Smooth muscle cell of the pulmonary artery (primary cell): ENCODE results near the gene OCRL. TPM values are rescaled to one million over a fixed set of nuclear protein-coding genes. Genes with fewer than 3 reads are reported as not detected.

Source experiments
- total RNA-seq: library from RNA; depleted of rRNA; stranded (reverse); fragments of >200 nt; gene quantifications from 2 replicates; pipeline ENCODE4 v1.2.3, GENCODE V29; 2014

OCRL gene
- 25.7 and 29.0 TPM in 2 replicates for total RNA-seq

GRCh38 chrX:129540068-129540653 lies at the start of gene OCRL:
OCRL (plus strand) TSS chrX:129540259; CDS start chrX:129540440, 181 bp downstream.

DNA sequence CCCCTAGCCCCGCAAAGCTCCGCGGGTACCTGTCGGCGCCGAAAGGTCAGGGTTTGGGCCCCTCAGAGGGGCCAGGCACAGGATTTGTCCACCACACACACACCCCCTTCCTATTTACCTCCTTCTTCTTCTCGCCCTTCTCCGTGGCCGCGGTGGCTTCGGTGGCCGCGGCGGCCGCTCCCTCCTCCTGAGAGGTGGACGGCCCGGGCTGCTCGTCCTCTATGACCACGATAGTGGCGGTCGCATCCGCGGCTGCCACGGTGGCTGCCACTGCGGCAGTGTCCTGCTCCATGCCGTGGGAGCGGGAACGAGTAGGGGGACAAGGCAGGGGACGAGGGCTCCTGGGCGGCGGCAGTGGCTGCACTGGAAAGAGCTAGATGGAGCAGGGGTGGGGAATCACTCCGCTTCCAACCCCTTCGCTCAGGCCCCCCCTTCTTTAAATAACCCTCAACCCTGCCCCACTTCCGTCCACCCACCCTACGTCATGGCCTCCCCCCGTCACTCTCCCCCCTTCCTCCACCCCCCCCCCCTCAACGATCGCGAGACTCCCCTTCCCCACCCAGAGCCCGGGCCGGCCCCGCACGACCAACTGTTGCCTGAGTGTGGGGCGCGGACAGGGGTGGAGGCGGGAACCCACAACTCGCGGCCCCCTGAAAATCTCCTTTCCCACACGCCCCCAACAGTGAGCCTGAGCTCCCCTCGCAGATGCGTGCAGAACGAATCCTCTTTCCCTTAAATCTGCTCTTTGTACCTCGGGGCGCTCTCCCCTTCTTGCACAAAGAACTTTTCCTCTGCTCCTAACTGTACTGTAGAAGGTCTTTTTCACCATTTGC lies 16.8 kb upstream of the OCRL start, which contains the start of gene SMARCA1:
Gene SMARCA1 (minus strand): TSS at position 412 of the 833 bp plus-strand sequence. CDS start 120 bp downstream, at position 292.

Other genes with a start within 250 kb of the OCRL start
- 70.9 and 83.1 TPM in 2 replicates for gene SMARCA1, start 16.8 kb upstream of the OCRL start, total RNA-seq
- 10.8 and 15.6 TPM in 2 replicates for gene APLN, start 114.7 kb downstream of the OCRL start, total RNA-seq
- 0.10 and 1.2 TPM in 2 replicates for gene XPNPEP2, start 198.7 kb downstream of the OCRL start, total RNA-seq
- not detected in 2 replicates for gene SASH3, start 239.7 kb downstream of the OCRL start, total RNA-seq